ENCODE results near the gene ARL10. TPM values are rescaled to one million over a fixed set of nuclear protein-coding genes. Genes with fewer than 3 reads are reported as not detected.

The ARL10 gene
- polyA plus RNA-seq, 1 experiment: 3.2 TPM

DNA sequence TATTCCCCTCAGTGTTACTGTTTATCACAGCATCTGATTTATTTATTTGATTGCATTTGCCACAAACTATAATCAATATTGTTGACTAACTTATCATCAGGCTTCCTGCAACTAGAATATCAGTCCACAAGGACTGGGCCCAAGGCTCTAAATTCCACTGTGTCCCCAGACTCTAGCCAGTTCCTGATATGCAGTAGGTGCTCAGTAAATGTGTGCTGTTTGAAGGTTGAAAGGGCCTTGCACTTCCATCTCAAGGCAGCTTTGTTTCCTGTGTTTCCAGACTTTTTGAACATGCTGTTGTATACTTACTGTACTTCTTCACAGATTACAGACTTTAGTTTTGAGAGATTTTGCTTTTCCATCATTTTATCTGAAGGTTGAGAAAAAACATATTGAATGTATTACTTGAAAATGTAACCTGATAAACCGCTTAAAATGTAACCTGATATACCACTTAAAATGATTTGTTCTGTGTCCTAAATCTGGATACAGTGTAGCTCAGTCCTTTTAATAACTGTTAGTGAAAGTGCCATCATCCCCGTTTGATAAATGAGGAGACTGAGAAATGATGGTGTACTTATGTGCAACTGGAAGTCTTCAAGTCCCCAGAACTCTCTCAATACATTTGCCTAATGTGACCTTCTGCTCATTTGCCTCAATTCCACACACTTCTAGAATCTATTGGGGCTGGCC lies 22.4 kb upstream of the ARL10 start:
- ChIA-PET POLR2A (no interaction called here), CTCF (interaction anchor here (1.3 kb wide), 1 partner anchor 20 kb away, joined by 4 read pairs; no protein-coding TSS in a partner anchor)
- TF ChIP-seq, protein P1, sequence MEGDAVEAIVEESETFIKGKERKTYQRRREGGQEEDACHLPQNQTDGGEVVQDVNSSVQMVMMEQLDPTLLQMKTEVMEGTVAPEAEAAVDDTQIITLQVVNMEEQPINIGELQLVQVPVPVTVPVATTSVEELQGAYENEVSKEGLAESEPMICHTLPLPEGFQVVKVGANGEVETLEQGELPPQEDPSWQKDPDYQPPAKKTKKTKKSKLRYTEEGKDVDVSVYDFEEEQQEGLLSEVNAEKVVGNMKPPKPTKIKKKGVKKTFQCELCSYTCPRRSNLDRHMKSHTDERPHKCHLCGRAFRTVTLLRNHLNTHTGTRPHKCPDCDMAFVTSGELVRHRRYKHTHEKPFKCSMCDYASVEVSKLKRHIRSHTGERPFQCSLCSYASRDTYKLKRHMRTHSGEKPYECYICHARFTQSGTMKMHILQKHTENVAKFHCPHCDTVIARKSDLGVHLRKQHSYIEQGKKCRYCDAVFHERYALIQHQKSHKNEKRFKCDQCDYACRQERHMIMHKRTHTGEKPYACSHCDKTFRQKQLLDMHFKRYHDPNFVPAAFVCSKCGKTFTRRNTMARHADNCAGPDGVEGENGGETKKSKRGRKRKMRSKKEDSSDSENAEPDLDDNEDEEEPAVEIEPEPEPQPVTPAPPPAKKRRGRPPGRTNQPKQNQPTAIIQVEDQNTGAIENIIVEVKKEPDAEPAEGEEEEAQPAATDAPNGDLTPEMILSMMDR (IDR thresholded peaks at IDR 0.05; ENCODE audit: insufficient read depth, low read depth, low read length): no peak
- Histone ChIP-seq H3K27me3 (ENCODE audit: control insufficient read depth, insufficient read depth, low read length) (no peaks in the 10 kb centered on the region), H3K4me3 (ENCODE audit: low read depth, low read length) (no peak overlapping the region), H3K36me3 (ENCODE audit: control insufficient read depth, insufficient read depth, low read length) (peaks cover 15% of the 10 kb centered on the region)
- no peak for DNase-seq (ENCODE audit: low read depth)

DNA sequence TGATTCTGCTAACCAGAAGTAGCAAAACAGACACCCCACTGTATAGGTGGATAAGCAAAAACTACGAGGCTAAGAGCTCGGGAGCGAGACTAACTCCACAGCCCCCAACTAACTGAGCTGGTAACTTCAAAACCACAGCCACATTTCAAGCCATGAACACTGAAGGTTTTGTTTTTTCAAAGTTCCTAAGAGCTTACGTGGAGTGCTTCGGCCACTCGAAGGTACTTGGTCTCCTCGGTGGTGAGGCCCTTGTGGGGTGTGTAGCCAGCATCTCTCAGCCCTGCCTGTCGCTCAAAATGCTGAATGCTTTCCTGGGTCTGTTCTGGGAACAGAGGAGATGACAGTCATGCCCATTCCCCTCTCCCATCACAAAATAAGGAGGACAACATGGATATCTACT lies 14.9 kb upstream of the ARL10 start:
- ChIA-PET CTCF (no interaction called here), POLR2A (no interaction called here)
- Histone ChIP-seq H3K36me3 (ENCODE audit: control insufficient read depth, insufficient read depth, low read length) (peaks cover 38% of the 10 kb centered on the region), H3K27me3 (ENCODE audit: control insufficient read depth, insufficient read depth, low read length) (no peaks in the 10 kb centered on the region), H3K4me3 (ENCODE audit: low read depth, low read length) (no peak overlapping the region)
- DNase-seq (ENCODE audit: low read depth): no peak
- TF ChIP-seq, protein P1 (IDR thresholded peaks at IDR 0.05; ENCODE audit: insufficient read depth, low read depth, low read length): no peak

DNA sequence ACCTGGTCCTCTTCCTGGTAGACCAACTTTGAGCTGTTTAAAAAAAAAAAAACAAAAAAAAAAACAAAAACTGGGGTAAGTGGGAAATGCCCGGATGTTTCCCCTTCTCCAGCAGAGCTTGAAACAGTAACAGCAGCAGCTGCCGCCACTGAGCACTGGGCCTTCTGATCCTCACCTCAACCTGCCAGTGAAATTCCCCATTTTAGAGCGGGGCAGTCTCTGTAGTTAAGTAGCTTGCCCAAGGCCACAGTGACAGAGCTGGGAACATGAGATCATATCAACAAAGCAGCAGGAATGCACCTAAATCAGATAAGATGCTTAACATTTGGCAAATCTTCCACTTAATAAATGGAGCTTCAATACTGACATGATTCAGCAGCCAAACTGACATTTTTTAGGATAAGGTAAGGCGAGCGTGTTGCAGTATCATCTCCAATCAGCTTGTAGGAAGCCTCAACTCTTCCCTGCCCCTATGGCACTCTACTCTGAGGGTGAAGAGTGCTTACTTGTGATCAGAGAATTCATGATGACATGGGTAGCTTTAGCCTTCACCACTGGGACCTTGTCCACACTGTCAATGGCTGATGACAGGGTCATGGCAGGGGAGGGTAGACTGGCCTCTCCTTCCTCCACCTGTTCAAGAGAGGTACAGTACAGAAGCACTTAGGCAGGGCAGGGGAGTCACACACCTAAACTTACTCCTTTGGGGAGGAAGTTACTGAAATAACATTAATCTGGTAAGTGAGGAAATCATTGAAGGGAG lies 13.0 kb upstream of the ARL10 start:
- CTCF ChIA-PET: no interaction called here
- no peak for DNase-seq (ENCODE audit: low read depth)
- TF ChIP-seq, protein P1 (IDR thresholded peaks at IDR 0.05; ENCODE audit: insufficient read depth, low read depth, low read length): no peak
- Histone ChIP-seq H3K4me3 (ENCODE audit: low read depth, low read length) (no peak overlapping the region), H3K27me3 (ENCODE audit: control insufficient read depth, insufficient read depth, low read length) (no peaks in the 10 kb centered on the region), H3K36me3 (ENCODE audit: control insufficient read depth, insufficient read depth, low read length) (peaks cover 37% of the 10 kb centered on the region)
- POLR2A ChIA-PET: no interaction called here

DNA sequence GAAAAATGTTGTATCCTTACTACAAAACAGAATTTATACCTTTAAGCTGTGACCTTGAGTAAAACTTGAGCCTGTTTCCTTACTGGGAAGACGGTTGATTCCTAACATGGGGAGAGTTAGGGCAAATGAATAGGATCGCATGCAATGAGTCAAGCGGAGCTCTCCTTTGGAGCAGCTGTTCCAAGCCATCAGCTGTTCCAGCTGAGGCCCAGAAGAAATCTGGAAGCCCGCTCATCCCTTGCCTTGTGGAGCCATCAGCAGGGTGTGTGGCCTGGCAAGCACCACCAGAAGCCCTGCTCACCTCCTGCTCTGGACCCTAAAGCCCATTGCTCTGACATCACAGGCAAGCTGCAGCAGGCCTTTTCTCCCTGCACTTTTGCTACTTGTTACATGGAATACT lies 11.8 kb upstream of the ARL10 start:
- Histone ChIP-seq H3K4me3 (ENCODE audit: low read depth, low read length) (no peak overlapping the region), H3K27me3 (ENCODE audit: control insufficient read depth, insufficient read depth, low read length) (no peaks in the 10 kb centered on the region), H3K36me3 (ENCODE audit: control insufficient read depth, insufficient read depth, low read length) (peaks cover 30% of the 10 kb centered on the region)
- CTCF ChIA-PET: no interaction called here
- TF ChIP-seq, protein P1 (IDR thresholded peaks at IDR 0.05; ENCODE audit: insufficient read depth, low read depth, low read length): no peak
- POLR2A ChIA-PET: no interaction called here
- no peak for DNase-seq (ENCODE audit: low read depth)

DNA sequence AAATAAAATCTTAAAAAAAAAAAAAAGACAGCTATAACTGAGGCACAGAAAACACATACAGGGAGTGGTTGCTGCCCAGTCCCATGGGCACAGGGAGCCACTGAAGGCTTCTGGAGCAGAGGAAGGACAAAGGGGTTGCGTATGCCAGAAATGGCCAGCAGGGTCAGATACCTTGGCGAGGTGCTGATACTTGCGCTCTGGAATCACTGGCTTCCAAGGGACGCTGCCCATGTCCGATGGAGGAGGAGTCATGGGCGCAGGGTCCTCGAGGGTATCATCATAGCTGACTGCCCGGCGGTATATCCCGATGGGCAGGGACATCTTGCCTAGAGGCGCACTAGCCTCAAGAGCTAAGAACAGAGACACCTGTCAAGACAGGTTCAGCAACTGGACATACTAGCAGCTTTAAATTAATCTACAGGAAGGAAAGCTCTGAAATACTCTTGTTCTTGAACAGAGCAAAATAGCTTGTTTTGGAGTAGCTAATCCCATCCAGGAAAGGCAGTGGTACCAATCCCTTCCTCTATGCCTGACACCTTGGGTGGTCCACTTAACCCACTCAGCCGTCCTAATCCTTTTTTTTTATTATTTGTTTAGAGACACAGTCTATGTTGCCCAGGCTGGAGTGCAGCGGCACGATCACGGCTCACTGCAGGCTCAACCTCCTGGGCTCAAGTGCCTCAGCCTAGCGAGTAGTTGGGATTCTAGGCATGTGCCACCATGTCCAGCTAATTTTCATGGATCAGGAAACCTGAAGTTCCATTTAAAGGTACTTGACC lies 9.7 kb upstream of the ARL10 start:
- ChIA-PET CTCF (interaction anchor here (0.6 to 1.4 kb wide), 4 partner anchors 16 to 274 kb away, joined by 3 to 5 read pairs (median 3); no protein-coding TSS in a partner anchor), POLR2A (no interaction called here)
- Histone ChIP-seq H3K36me3 (ENCODE audit: control insufficient read depth, insufficient read depth, low read length) (peaks cover 22% of the 10 kb centered on the region), H3K4me3 (ENCODE audit: low read depth, low read length) (no peak overlapping the region), H3K27me3 (ENCODE audit: control insufficient read depth, insufficient read depth, low read length) (no peaks in the 10 kb centered on the region)
- no peak for DNase-seq (ENCODE audit: low read depth)
- TF ChIP-seq, protein P1 (IDR thresholded peaks at IDR 0.05; ENCODE audit: insufficient read depth, low read depth, low read length): no peak
